GM23248 (cell line): ENCODE data around the gene CALN1. TPM values are rescaled to one million over a fixed set of nuclear protein-coding genes. Genes with fewer than 3 reads are reported as not detected.

ENCODE experiments used
- DNase-seq: peaks from one replicate; pipeline ENCODE4 v3.0.0-alpha.2; 2015
- H2AFZ ChIP-seq: fragments of 200-600 bp; sonication (generic); 2 replicates; pipeline ENCODE4 v1.6.1; 2016; ENCODE audit warnings: antibody characterized with exemption
- H3F3A ChIP-seq: fragments of 200-600 bp; sonication (generic); 2 replicates; pipeline ENCODE4 v1.6.1; 2016; ENCODE audit warnings: mild to moderate bottlenecking, antibody characterized with exemption, mixed run types; ENCODE audit not compliant: insufficient read depth
- H3K27ac ChIP-seq: fragments of 200-600 bp; sonication (generic); 2 replicates; pipeline ENCODE4 v1.5.1; 2016; ENCODE audit warnings: mild to moderate bottlenecking
- H3K27me3 ChIP-seq: fragments of 200-600 bp; sonication (generic); replicated peaks from 2 replicates; pipeline ENCODE4 v1.6.1; 2016; ENCODE audit warnings: mild to moderate bottlenecking; ENCODE audit not compliant: insufficient read depth
- H3K36me3 ChIP-seq: fragments of 200-600 bp; sonication (generic); 2 replicates; pipeline ENCODE4 v1.6.1; 2016; ENCODE audit warnings: low read depth, mild to moderate bottlenecking
- H3K4me1 ChIP-seq: fragments of 200-600 bp; sonication (generic); 2 replicates; pipeline ENCODE4 v1.6.1; 2016; ENCODE audit warnings: mild to moderate bottlenecking; ENCODE audit not compliant: insufficient read depth
- H3K4me2 ChIP-seq: fragments of 200-600 bp; sonication (generic); one replicate; pipeline ENCODE4 v1.6.1; 2016; ENCODE audit warnings: mild to moderate bottlenecking; ENCODE audit not compliant: unreplicated experiment
- H3K4me3 ChIP-seq: fragments of 200-600 bp; sonication (generic); 2 replicates; pipeline ENCODE4 v1.5.1; 2016; ENCODE audit warnings: mild to moderate bottlenecking
- H3K79me2 ChIP-seq: fragments of 200-600 bp; sonication (generic); 2 replicates; pipeline ENCODE4 v1.6.1; 2016; ENCODE audit warnings: mild to moderate bottlenecking; ENCODE audit not compliant: insufficient read depth
- H3K9ac ChIP-seq: fragments of 200-600 bp; sonication (generic); 2 replicates; pipeline ENCODE4 v1.6.1; 2016; ENCODE audit warnings: mild to moderate bottlenecking
- H3K9me2 ChIP-seq: fragments of 200-600 bp; sonication (generic); 2 replicates; pipeline ENCODE4 v1.6.1; 2016; ENCODE audit warnings: mixed run types, mild to moderate bottlenecking, moderate library complexity; ENCODE audit not compliant: insufficient read depth
- H3K9me3 ChIP-seq: fragments of 200-600 bp; sonication (generic); one replicate; pipeline ENCODE4 v1.6.1; 2017; ENCODE audit warnings: low read depth
- H4K20me1 ChIP-seq: fragments of 200-600 bp; sonication (generic); 2 replicates; pipeline ENCODE4 v1.6.0; 2016; ENCODE audit not compliant: insufficient read depth
- EZH2 ChIP-seq: fragments of 200-600 bp; sonication (generic); IDR thresholded peaks from 2 replicates; pipeline ENCODE4 v1.6.1; 2018; ENCODE audit warnings: antibody characterized with exemption, mild to moderate bottlenecking; ENCODE audit not compliant: insufficient read depth, poor library complexity, severe bottlenecking
- EZH2phosphoT487 ChIP-seq: fragments of 200-600 bp; sonication (generic); IDR thresholded peaks from 2 replicates; pipeline ENCODE4 v1.6.1; 2018; ENCODE audit warnings: antibody characterized with exemption, moderate library complexity, mild to moderate bottlenecking, low read depth; ENCODE audit not compliant: insufficient read depth
- WGBS, 2 experiments: methylation state at CpG; one replicate each; pipeline ENCODE4 v1.1.6; 2015 to 2017; ENCODE audit warnings: low lambda C conversion rate in 2 of 2, low coverage in 1 of 2; ENCODE audit errors: missing lambda C conversion rate in 2 of 2; 5-methylcytosine and 5-hydroxymethylcytosine counted together
- in situ Hi-C: fragments of 300-500 bp; cut with MboI; formaldehyde crosslinking; loops from 2 replicates; pipeline ENCODE4 v1.15.0; 2020
- polyA plus RNA-seq: library from polyadenylated mRNA; unstranded; fragments of >200 nt; fragmentation: Nextera tagmentation; extraction: Ambion mirVana; gene quantifications from 2 replicates; pipeline ENCODE4 v1.2.1, GENCODE V29; 2016
- total RNA-seq: library from RNA; depleted of rRNA; stranded (reverse); fragments of >200 nt; shearing (Covaris generic); gene quantifications from 2 replicates; pipeline ENCODE4 v1.2.3, GENCODE V29; 2014

Gene CALN1
- total and polyA plus RNA-seq, 2 experiments from 2014 or later, result not detected

GRCh38 chr7:71911051-71911450 is 501.1 kb downstream of the CALN1 start:
- no peak for TF ChIP-seq EZH2
- TF ChIP-seq EZH2phosphoT487, result no peak
- no peaks in the 10 kb centered on the region for H3K4me1 ChIP-seq
- H3K36me3 ChIP-seq, result no peaks in the 10 kb centered on the region
- H3K9me3 ChIP-seq, result no peaks in the 10 kb centered on the region
- no peak overlapping the region for H3K4me3 ChIP-seq
- no peaks in the 10 kb centered on the region for H3F3A ChIP-seq
- no peaks in the 10 kb centered on the region for H4K20me1 ChIP-seq
- in situ Hi-C loops, result no loop called here
- no peak overlapping the region for H3K9ac ChIP-seq
- WGBS, 2 experiments, result 6 to 10% methylated on average over 5 of the region's 5 CpGs
- no peak for DNase-seq
- no peak overlapping the region for H2AFZ ChIP-seq
- no peaks in the 10 kb centered on the region for H3K79me2 ChIP-seq
- H3K9me2 ChIP-seq, result no peaks in the 10 kb centered on the region
- H3K27ac ChIP-seq, result no peak overlapping the region
- H3K4me2 ChIP-seq, result no peak overlapping the region
- H3K27me3 ChIP-seq, result no peaks in the 10 kb centered on the region

GRCh38 chr7:71905821-71906220 is 506.3 kb downstream of the CALN1 start:
- TF ChIP-seq EZH2phosphoT487 (no peak), EZH2 (no peak)

GRCh38 chr7:71904484-71904883 is 507.7 kb downstream of the CALN1 start:
- H3K36me3 ChIP-seq, result no peaks in the 10 kb centered on the region
- no peaks in the 10 kb centered on the region for H4K20me1 ChIP-seq
- no peak overlapping the region for H2AFZ ChIP-seq
- no peaks in the 10 kb centered on the region for H3K9me3 ChIP-seq
- no peak overlapping the region for H3K4me2 ChIP-seq
- H3K9ac ChIP-seq, result no peak overlapping the region
- H3K27ac ChIP-seq, result no peak overlapping the region
- no peaks in the 10 kb centered on the region for H3K9me2 ChIP-seq
- H3K4me3 ChIP-seq, result no peak overlapping the region
- 43 to 56% methylated on average over 4 of the region's 4 CpGs for WGBS, 2 experiments
- DNase-seq, result no peak
- no peaks in the 10 kb centered on the region for H3F3A ChIP-seq
- TF ChIP-seq EZH2, result no peak
- no peak for TF ChIP-seq EZH2phosphoT487
- no peaks in the 10 kb centered on the region for H3K4me1 ChIP-seq
- H3K27me3 ChIP-seq, result no peaks in the 10 kb centered on the region
- in situ Hi-C loops, result no loop called here
- no peaks in the 10 kb centered on the region for H3K79me2 ChIP-seq

More at GRCh38 chr7:71905821-71906220, 506.3 kb downstream of the CALN1 start:
- no peak overlapping the region for H3K27ac ChIP-seq
- H4K20me1 ChIP-seq, result no peaks in the 10 kb centered on the region
- in situ Hi-C loops, result no loop called here
- no peaks in the 10 kb centered on the region for H3F3A ChIP-seq
- H3K4me2 ChIP-seq, result no peak overlapping the region
- no peaks in the 10 kb centered on the region for H3K36me3 ChIP-seq
- no peaks in the 10 kb centered on the region for H3K27me3 ChIP-seq
- no peak overlapping the region for H3K4me3 ChIP-seq
- H2AFZ ChIP-seq, result no peak overlapping the region
- 41 to 50% methylated on average over 1 of the region's 1 CpG for WGBS, 2 experiments
- no peaks in the 10 kb centered on the region for H3K9me2 ChIP-seq
- H3K4me1 ChIP-seq, result no peaks in the 10 kb centered on the region
- H3K9me3 ChIP-seq, result no peaks in the 10 kb centered on the region
- H3K9ac ChIP-seq, result no peak overlapping the region
- H3K79me2 ChIP-seq, result no peaks in the 10 kb centered on the region
- DNase-seq, result no peak

GRCh38 chr7:71900556-71900955 is 511.6 kb downstream of the CALN1 start:
- H3K79me2 ChIP-seq, result no peaks in the 10 kb centered on the region
- no peak overlapping the region for H3K9ac ChIP-seq
- H3K9me3 ChIP-seq, result no peaks in the 10 kb centered on the region
- WGBS, 2 experiments, result 12 to 15% methylated on average over 3 of the region's 3 CpGs
- H3K27me3 ChIP-seq, result no peaks in the 10 kb centered on the region
- in situ Hi-C loops, result no loop called here
- no peak overlapping the region for H2AFZ ChIP-seq
- no peaks in the 10 kb centered on the region for H3F3A ChIP-seq
- no peak overlapping the region for H3K4me2 ChIP-seq
- H4K20me1 ChIP-seq, result no peaks in the 10 kb centered on the region
- no peak for TF ChIP-seq EZH2
- TF ChIP-seq EZH2phosphoT487, result no peak
- H3K27ac ChIP-seq, result no peak overlapping the region
- H3K36me3 ChIP-seq, result no peaks in the 10 kb centered on the region
- no peak overlapping the region for H3K4me3 ChIP-seq
- no peak for DNase-seq
- H3K4me1 ChIP-seq, result no peaks in the 10 kb centered on the region
- H3K9me2 ChIP-seq, result no peaks in the 10 kb centered on the region

GRCh38 chr7:71896535-71896934 is 515.6 kb downstream of the CALN1 start:
- no peak for DNase-seq
- Histone ChIP-seq H3K27me3 (no peaks in the 10 kb centered on the region), H3K9ac (no peak overlapping the region), H3F3A (no peaks in the 10 kb centered on the region), H3K36me3 (no peaks in the 10 kb centered on the region), H4K20me1 (no peaks in the 10 kb centered on the region), H3K4me3 (no peak overlapping the region), H3K79me2 (no peaks in the 10 kb centered on the region), H3K27ac (no peak overlapping the region), H3K9me3 (no peaks in the 10 kb centered on the region), H3K9me2 (no peaks in the 10 kb centered on the region), H3K4me2 (no peak overlapping the region), H3K4me1 (no peaks in the 10 kb centered on the region), H2AFZ (no peak overlapping the region)
- 5 to 8% methylated on average over 2 of the region's 2 CpGs for WGBS, 2 experiments
- in situ Hi-C loops, result no loop called here
- TF ChIP-seq EZH2phosphoT487 (no peak), EZH2 (no peak)
